GM19099 (cell line): ENCODE results near the gene SAMD4B.

Source experiments
- POLR2A ChIP-seq: IDR thresholded peaks from 3 replicates; pipeline ENCODE4 v1.6.1; 2011; ENCODE audit warnings: low read depth; ENCODE audit not compliant: insufficient read length; ENCODE audit errors: extremely low read depth

SAMD4B gene

GRCh38 chr19:39342647-39343305 lies 555 bp downstream of the SAMD4B start:
- TF ChIP-seq POLR2A = no peak

- TF ChIP-seq POLR2A = no peak
Measured at GRCh38 chr19:39345956-39346355, 3.7 kb downstream of the SAMD4B start.

- no peak for TF ChIP-seq POLR2A
Measured at GRCh38 chr19:39347332-39348164, 5.3 kb downstream of the SAMD4B start.

GRCh38 chr19:39349326-39349725 lies 7.1 kb downstream of the SAMD4B start:
- no peak for TF ChIP-seq POLR2A

- no peak for TF ChIP-seq POLR2A
Measured at GRCh38 chr19:39350156-39350555, 7.9 kb downstream of the SAMD4B start.

GRCh38 chr19:39351537-39352064 lies 9.4 kb downstream of the SAMD4B start:
- TF ChIP-seq POLR2A = no peak

GRCh38 chr19:39352381-39353255 lies 10.4 kb downstream of the SAMD4B start:
- TF ChIP-seq POLR2A = no peak

- TF ChIP-seq POLR2A = no peak
Measured at GRCh38 chr19:39355253-39355652, 13.0 kb downstream of the SAMD4B start.

GRCh38 chr19:39356073-39356472 lies 13.9 kb downstream of the SAMD4B start:
- no peak for TF ChIP-seq POLR2A

GRCh38 chr19:39356647-39357046 lies 14.4 kb downstream of the SAMD4B start:
- no peak for TF ChIP-seq POLR2A

- TF ChIP-seq POLR2A = no peak
Measured at GRCh38 chr19:39359026-39359425, 16.8 kb downstream of the SAMD4B start.

- no peak for TF ChIP-seq POLR2A
Measured at GRCh38 chr19:39360599-39360998, 18.4 kb downstream of the SAMD4B start.

- TF ChIP-seq POLR2A = no peak
Measured at GRCh38 chr19:39362682-39363657, 20.7 kb downstream of the SAMD4B start.

GRCh38 chr19:39363901-39364457 lies 21.8 kb downstream of the SAMD4B start:
- no peak for TF ChIP-seq POLR2A
